ENCODE data around the gene AK2.
"Not testable (repeated sequence)": the region's sequence is repeated elsewhere in the genome, so short reads cannot be mapped to it uniquely, and the experiment has no call there.

The AK2 gene

GRCh38 chr1:33036526-33037503, at the start of gene AK2:
Gene AK2, minus strand, starts transcription at chr1:33036883. Its CDS starts 55 bp downstream, at chr1:33036828.
- peak; percentile 99 for DNase-seq

GRCh38 chr1:33086384-33086850, 49.7 kb upstream of the AK2 start:
- peak; percentile 63 for DNase-seq

- no peak for DNase-seq
Observed at GRCh38 chr1:33085332-33085731, 48.6 kb upstream of the AK2 start.

- no peak for DNase-seq
Observed at GRCh38 chr1:33082575-33083108, 46.0 kb upstream of the AK2 start.

GRCh38 chr1:33081554-33082305, 45.0 kb upstream of the AK2 start:
- DNase-seq: no peak

- peak; percentile 92 for DNase-seq
Observed at GRCh38 chr1:33080885-33081553, 44.3 kb upstream of the AK2 start, which contains the start of gene AZIN2. Gene AZIN2, plus strand, starts transcription at chr1:33081153. Its CDS starts 1,097 bp downstream, at chr1:33082250.

- no peak for DNase-seq
Observed at GRCh38 chr1:33080373-33080772, 43.7 kb upstream of the AK2 start.

GRCh38 chr1:33078030-33078591, 41.4 kb upstream of the AK2 start:
- no peak for DNase-seq

- no peak for DNase-seq
Observed at GRCh38 chr1:33074193-33074945, 37.7 kb upstream of the AK2 start.

- DNase-seq: no peak
Observed at GRCh38 chr1:33072707-33073106, 36.0 kb upstream of the AK2 start.

GRCh38 chr1:33070628-33071027, 33.9 kb upstream of the AK2 start:
- DNase-seq: no peak

- DNase-seq: not testable (repeated sequence)
Observed at GRCh38 chr1:33068108-33068507, 31.4 kb upstream of the AK2 start.

- not testable (repeated sequence) for DNase-seq
Observed at GRCh38 chr1:33066477-33066876, 29.8 kb upstream of the AK2 start.

- no peak for DNase-seq
Observed at GRCh38 chr1:33065301-33065700, 28.6 kb upstream of the AK2 start.

GRCh38 chr1:33064284-33064683, 27.6 kb upstream of the AK2 start:
- not testable (repeated sequence) for DNase-seq

GRCh38 chr1:33061834-33062233, 25.2 kb upstream of the AK2 start:
- DNase-seq: no peak

GRCh38 chr1:33060579-33061083, 23.9 kb upstream of the AK2 start:
- no peak for DNase-seq

GRCh38 chr1:33057095-33057494, 20.4 kb upstream of the AK2 start:
- DNase-seq: no peak

GRCh38 chr1:33056426-33056825, 19.7 kb upstream of the AK2 start:
- DNase-seq: no peak

GRCh38 chr1:33055210-33056008, 18.7 kb upstream of the AK2 start:
- DNase-seq: peak; percentile 82
